Central memory CD4-positive, alpha-beta T cell (primary cell): Measurements from ENCODE around the gene DNAH14.

Source experiments
- DNase-seq: peaks from one replicate; pipeline ENCODE4 v3.0.0; 2022

Gene DNAH14

DNA sequence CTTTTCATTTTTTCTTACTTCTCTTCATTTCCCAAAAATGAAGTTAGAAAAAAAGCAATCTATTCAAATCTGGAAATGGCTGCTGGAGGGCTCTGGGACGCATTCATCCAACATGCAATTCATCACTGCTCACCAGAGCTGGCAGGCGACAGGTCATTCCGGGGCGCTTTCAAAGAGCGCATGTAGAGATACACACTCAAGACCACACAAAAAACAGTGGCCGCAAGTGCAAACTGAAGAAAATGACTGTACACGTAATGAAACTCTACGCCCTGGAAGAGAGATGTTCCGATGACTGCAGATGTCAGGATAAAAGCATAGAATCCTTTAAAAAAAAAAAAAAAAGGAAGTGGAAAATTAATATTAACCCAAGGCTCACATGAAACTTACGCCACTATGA, 482.8 kb downstream of the DNAH14 start:
- no peak for DNase-seq

DNA sequence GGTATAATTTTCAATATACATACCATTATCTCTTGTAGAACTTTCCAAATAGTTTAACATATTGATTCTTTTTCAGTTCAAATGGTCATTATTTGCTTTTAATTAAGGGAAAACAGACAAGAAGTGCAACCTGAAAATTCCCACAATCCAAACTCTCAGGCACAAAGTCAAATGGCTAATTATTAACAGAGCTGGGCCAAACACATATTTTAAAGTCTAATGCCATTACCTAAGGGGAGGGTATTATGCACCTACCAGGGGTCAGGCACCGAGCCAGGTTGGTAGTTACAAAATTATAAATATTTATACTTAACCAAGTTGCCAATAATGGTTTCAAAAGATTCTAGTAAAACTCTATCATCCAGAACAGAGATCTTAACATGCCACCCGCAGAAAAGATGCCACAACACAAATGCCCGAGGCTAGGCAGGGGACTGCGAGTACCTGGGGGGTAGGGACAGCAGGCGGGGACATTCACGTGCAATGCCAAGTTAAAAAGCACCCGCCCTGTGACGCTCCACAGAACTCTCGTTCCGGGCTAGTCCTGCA, 483.4 kb downstream of the DNAH14 start:
- no peak for DNase-seq

DNA sequence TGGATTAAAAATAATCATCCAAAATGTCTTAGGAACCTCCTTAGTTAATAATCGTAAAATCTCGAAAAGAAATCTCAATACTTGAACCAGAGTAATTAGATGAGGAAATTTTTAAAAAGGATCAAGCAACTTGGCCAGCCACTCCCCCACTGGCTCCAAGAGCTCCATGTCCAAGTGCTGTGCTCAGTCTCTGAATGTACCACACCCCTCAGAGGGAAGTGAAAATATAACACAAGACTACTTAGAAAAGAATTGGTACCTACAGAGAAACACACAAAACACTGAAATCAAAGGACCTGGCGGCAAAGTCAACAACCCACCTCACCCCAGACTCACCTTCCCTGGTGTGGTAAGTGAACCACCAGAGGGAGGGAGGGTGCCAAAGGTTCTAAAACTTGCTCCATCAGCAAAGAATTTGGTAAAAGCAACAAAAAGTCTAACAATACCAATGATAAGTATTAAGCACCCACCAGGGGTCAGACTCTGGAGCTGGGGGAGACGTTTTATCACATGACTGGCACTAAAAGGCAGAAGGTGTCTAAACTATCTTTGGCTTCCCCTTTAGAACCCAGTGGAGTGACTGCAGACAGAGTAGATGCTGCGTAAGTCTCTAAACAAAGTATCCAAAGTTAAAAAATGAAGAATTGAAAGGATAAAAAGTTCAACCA, 484.4 kb downstream of the DNAH14 start:
- no peak for DNase-seq

DNA sequence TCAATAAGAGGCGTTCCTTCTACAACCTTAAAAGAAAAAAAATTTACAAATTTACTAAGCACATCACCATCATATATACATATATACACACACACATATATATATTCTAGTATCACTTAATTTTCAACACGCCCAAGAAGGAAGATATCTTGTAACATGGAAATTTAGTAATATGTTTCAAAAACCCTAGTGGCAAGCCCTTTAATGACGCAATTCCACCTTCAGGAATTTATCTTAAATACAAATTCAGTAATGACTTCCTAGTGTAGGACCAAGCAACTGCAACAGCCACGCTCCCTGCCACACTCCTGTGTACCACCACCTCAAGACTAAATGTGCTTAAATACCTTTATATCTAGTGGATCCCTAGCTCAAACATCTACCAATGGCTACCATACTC, 485.8 kb downstream of the DNAH14 start:
- no peak for DNase-seq

DNA sequence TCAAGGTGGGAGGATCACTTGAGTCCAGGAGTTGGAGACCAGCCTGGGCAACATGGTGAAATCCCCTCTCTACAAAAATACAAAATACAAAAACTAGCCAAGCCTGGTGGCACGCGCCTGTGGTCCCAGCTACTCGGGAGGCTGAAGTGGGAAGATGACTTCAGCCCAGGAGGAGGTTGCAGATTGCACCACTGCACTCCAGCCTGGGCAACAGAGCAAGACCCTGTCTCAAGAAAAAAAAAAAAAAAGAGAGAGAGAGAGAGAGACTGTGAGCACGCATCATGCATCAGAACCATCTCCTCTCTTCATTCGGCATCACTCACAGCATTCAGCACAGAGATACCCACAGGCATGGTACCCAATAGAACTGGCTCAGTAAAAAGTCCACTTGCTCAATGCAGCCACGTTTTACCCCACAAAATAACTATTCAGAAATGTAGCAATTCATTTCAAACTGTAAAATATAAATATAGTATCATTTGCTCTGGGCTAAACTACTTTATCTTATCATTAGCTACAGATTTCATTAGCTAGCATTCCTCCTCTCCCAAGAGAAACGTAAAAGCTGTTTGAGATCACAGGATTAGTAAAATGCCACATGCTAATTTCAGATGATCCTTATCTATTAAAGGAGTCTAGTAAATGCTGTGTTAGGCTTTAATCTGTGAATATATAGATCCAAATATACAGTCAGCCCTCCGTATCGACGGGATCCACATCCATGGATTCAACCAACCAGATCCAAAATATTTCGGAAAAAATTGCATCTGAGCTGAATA, 486.7 kb downstream of the DNAH14 start:
- DNase-seq, result no peak

DNA sequence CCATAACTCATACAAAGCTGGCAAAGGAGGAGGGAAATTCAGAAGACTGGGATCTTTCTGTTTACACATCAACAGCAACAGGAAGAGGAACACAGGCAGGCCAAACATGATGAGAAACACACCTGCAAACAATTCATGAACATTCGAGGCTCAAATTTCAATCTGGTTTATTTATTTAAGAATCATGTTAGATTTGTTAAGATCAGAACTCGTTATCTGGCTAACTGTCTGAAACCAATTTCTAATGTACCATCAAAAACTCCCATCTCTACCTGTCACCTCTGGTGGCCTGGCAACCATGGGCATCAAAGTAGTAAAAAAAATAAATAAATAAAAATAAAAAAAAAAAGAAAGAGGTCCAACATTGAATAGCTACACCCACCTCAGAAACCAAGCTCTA, 488.6 kb downstream of the DNAH14 start:
- no peak for DNase-seq

DNA sequence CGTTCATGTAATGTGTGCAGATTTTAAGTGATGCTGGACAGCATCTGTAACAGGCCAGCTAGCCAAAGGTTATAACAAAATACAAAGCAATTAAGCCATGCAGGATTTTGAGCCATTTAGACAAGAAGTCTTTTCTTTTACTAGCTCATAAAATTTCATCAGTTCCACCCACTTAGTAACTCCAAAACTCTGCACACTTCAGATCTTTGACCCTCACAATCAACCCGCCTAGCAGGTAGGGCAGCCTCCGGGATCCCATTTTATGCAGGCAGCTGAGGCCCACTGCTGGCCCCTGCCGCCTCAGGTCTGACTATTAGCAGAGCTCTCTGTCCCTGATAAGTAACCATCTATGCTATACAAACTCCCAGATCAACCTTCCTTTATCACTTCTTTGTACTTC, 489.1 kb downstream of the DNAH14 start:
- DNase-seq, result no peak

DNA sequence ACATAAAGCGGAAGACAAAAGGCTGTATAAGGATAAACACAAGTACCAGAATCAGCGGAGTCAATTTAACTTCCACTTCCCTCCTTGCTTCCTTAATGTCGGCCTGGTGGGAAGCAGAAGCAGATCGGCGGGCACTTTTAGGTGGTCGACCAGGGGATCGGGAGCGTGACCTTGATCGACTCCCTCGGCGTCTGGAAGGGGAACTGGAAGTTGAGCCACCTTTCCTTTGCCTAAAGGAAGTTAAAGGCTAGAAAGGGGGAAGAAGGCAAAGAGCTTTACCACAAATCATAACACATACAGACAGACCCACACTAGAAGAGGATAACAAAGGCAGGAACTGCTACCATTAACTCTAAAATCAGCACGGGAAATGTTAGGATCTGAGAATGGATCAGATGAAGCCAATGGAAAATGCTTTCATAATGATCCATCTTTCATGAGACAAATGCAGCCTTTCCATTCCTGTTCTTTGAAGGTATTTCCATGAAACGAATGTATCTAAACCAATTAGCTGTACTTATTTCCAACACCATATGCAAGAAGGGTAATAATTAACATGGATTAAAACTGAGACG, 492.6 kb downstream of the DNAH14 start:
- DNase-seq, result no peak

DNA sequence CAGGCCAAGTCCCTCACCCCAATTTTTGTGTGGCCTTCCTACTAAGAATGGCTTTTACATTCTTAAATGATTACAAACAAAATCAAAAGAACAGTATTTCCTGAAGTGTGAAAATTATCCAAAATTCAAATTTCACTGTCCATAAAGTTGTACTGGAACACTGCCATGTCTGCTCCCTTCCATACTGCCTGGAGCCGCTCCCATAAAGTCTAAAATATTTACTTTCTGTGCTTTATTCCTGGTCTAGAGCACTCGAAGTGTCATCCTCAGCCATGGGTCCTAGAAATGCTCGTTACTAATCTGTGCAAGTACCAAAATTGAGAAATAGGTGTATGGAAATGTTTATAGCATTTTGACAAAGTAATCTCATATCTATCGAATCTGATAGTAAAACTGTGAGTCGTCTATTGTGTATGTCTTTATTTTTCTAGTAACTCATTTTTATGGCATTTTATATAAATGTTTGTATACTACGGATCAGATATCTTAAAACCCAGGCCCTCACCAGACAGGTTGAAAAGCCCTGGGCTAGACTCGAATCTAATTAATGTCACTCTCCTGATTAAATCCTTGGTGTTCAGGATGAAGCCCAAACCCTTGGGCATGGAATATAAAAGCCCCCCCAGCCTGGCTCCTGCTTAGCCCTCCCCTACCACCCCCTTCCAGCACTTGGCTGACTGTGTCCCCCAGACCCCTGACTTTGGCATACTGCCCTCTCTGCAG, 493.5 kb downstream of the DNAH14 start:
- no peak for DNase-seq

DNA sequence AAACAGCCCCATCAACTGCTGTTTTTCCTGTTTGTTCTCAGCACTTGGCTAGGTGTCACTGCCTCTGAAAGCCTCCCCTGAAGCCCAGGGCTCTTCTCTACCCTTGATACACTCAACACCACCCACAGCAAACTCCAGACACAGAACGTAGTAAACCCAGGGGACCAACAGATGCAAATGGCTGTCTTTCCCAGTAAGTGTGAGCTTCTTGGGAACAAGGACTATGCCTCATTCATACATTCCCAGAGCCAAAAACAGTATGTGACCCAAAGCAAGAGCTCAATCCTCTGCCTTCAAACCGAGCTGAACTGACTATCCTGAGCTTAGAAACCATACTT, 494.0 kb downstream of the DNAH14 start:
- DNase-seq, result no peak

DNA sequence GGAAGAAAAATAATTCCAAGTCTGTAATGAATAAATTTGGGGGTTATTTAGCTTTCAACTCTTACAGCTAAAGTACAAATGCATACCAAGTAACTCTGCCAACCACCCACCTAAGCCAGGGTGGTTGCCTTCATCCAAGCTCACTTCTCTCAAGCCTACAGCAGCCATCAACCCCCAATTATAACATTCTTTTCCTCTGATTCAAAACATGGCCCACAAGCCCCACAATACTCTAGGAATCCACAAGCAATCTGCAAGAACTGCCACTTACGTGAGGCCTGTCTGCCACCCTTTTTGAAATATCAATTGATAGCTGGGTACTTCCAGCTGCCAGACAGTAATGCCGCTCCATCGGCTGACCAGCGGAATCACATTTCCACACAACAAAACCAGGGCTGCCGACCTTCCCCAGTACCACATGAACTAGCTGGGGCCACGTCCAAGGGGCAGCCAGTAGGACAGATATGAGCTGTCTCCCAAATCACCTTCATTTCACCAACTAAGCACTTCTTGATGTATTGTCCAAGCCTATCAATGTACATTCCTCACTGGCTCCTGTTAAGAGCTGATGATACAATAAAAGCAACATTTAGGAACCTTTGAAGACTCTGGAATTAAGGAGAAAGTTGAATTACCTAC, 495.2 kb downstream of the DNAH14 start:
- DNase-seq, result no peak

DNA sequence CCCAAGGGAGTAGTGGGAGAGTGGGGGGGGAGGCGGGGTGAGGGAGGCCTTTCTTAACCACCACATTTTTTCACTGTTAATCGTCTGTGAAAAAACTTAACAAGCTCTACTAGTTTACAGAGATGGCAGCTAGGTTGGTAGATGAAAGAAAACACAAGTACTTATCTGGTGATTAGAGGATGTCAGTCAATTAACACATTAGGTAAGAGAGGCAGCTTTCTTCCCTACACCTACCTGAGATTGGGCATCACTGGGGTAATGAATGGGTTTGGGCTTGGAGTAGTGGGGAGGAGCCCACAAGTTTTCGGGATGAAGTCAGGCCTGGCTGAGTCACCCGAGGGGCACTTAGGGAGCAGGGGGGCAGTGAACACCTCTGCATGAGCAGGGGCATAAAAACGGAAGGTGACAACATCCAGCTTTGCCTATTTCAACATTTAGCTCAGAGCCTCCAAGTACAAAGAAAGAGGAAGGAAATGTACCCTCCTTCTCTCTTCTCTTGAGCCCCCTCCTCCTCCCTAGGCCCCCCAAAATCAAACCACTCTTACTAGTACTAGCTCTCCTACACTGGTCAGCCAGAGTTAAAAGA, 495.8 kb downstream of the DNAH14 start:
- DNase-seq, result no peak

DNA sequence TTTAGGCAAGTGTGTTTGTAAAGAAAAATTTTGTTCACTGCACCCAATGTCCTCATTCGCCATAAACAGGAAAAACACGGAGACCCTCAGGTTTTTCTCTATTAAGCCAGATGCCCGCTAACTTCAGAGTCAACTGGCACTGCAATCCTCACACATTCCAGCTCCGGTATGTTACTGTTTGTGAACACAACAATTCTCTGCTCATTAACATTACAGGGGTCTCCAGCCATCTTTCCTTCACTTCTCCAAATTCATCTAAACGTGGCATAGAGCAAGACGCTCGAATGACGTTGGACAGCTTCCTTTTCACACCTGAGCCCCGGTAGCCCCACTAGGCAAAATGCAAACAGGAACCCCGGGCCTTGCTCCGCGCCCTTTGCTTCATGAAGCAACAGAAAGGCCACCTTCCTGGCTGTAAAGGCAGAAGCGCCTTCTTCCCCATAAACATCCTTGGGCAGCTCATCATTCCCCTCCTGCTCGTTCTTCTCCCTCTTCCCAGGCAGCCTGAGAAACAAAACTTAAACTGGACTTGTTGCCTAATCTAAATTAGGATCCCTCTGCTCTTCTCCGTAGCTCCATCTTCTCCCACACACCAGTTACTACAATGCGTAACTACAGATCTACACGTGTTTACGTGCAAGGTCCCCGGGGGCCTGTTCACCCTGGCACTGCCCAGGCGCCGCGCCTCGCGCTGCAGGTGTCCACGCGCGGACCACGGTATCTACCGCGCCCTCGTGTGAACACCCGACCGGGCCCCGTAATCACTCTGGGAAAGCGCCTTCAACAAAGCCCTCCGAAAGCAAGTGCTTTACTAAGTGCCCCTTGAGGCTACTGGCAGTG, 497.1 kb downstream of the DNAH14 start:
- peak; percentile 25 for DNase-seq

DNA sequence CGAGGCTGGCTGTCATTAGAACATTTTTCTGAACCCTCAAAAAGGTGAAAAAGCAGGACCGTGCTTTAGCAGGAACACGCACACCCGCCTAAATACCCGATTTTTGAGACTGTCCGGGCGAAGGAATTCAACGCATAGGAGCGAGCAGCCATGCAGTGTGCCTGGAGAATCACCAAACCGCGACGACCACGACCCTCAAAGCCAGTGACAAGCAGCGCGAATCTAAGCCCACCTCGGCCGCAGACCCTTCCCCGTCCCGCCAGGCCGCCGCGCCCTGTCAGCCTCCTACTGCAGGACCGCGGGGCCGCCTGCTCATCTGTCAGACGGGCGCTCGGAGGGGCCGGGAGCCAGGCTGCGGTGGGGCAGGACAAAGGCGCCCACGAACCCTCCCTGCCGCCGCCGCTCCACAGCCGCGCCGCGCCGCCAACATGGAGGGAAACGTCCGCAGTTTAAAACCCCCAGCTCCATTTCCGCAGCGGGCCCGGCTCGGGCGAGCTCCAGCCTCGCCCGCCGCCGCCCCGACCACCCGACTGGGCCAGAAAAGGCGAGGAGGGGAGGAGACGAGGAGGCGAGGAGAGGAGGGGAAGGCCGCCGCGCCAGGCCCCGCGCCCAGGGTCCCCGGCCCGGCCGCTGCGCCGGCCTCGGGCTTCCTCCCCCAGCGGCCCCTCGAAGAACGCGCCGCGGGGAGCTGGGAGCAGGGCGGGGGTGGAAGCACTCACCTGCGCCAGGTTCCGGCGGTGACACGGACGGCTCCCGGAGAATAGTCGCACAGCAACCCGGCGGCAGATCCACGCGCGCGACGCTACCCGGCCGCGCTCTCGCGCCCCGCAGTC, 498.0 kb downstream of the DNAH14 start, which contains the start of gene LBR:
Gene LBR (minus strand): TSS at position 804 of the 833 bp plus-strand sequence. CDS start 3,963 bp downstream, outside the sequence.
- no peak for DNase-seq

DNA sequence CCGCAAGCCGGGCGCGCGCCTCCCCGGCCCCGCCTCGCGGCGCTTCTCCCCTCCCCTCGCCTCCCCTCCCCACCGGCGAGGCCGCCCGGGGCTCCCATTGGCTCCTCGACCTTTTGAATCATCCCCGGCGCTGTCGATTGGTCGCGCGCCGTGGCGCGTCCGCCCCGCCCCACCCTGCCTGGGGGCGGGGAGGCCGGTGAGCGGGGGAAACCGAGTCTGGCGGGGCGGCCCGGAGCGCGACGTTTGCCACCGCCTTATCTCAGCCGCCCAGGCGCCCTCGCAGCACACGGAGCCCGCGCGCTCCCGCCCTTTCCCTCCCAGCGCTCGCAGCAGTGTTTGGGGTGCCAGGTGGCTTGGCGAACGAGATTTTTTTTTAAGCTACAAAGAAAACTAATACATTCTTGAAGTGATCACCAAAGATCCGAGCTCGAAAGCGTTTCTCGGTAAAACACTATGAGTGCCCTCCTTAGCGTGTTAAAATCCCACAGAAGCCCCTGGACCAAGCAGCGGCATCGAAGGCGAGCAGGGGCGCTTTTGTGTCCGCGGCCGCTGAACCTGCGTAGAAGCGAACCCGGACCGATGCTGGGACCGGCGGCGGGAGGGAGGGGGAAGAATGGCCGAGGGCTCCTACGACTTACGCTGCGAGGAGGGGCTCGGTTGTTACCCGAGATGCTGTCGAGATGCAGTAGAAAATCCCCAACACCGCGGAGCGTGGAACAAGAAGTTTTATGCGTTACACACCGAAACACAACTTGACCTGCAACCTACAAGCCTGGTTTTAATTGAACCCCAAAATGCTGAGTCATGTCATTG, 498.8 kb downstream of the DNAH14 start:
- DNase-seq, result peak; percentile 90

DNA sequence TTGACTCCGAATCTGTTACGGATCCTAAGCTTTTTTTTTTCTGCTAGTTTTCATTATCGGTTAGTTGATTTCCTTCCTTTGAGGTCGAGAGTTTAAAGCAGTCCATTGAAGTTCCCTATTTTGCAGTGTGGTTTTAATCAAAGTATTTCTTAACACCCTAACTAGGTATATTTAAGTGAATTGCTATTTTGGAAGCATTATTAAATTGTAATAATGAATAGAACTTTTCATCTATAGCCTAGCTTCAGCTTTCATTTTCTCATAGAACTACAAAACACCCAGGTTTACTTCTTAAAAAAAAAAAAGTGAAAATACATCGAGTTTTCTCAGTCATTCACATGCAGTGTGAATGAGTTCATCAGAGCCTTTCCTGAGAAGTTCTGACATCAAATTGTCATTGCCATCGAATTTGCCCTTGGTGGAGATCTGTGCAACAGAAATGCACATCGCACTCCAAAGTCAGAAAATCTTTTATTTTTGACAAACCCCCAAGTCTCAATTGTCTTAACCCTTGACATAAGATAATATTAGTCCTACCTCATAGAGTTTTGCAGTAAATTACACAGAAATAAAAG, 499.5 kb downstream of the DNAH14 start:
- no peak for DNase-seq

DNA sequence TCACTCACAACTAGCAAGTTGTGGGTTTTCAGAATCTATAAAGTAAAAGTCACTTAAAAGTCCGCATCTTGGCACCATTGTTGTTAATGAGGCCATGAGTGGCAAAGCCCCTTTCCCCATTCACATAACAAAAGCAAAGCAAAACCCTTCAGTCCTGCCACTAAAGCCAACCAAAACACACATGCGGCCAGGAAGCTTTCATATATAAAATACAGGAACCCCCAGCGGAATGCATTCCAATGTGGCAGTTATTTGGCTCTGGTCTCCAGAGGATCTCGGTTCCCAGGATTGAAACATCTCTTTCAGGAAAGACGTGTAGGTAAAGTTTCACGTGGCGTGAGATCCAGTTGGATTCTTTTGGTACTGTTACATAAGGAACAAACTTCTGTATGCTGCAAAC, 500.8 kb downstream of the DNAH14 start:
- no peak for DNase-seq

DNA sequence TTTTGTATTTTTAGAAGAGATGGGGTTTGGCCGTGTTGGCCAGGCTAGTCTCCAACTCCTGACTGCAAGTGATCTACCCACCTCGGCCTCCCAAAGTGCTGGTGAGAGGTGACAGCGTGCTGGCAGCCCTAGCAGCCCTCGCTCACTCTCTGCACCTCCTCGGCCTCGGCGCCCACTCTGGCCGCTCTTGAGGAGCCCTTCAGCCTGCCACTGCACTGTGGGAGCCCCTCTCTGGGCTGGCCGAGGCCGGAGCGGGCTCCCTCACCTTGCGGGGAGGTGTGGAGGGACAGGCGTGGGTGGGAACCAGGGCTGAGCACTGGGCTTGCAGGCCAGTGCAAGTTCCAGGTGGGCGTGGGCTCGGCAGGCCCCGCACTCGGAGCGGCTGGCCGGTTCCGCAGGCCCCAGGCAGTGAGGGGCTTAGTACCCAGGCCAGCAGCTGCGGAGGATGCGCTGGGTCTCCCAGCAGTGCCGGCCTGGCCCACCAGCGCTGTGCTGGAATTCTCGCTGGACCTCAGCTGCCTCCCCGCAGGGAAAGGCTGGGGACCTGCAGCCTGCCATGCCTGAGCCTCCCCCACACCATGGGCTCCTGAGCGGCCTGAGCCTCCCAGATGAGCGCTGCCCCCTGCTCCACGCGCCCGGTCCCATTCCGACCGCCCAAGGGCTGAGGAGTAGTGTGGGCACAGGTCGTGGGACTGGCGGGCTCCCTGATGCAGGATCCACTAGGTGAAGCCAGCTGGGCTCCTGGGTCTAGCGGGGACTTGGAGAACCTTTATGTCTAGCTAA, 501.8 kb downstream of the DNAH14 start:
- DNase-seq, result no peak
